A673 (cell line): ENCODE results near the gene ANOS1.

Experiments used
- EZH2 ChIP-seq: fragments of 200-600 bp; sonication (generic); IDR thresholded peaks from 2 replicates; pipeline ENCODE4 v1.6.1; 2017; ENCODE audit warnings: borderline replicate concordance, low read depth, mild to moderate bottlenecking, mixed read lengths, antibody characterized with exemption, low read length; ENCODE audit not compliant: poor library complexity, severe bottlenecking
- TF ChIP-seq, protein P1 (sequence below): fragments of 300-800, 200-600 bp; sonication (generic); conservative IDR thresholded peaks from 2 replicates; pipeline ENCODE4 v1.5.1; 2017; ENCODE audit warnings: low read depth, mild to moderate bottlenecking, antibody characterized with exemption, low read length, moderate library complexity, mixed read lengths

GRCh38 chrX:8663325-8663724, 68.6 kb downstream of the ANOS1 start:
- TF ChIP-seq, protein P1, sequence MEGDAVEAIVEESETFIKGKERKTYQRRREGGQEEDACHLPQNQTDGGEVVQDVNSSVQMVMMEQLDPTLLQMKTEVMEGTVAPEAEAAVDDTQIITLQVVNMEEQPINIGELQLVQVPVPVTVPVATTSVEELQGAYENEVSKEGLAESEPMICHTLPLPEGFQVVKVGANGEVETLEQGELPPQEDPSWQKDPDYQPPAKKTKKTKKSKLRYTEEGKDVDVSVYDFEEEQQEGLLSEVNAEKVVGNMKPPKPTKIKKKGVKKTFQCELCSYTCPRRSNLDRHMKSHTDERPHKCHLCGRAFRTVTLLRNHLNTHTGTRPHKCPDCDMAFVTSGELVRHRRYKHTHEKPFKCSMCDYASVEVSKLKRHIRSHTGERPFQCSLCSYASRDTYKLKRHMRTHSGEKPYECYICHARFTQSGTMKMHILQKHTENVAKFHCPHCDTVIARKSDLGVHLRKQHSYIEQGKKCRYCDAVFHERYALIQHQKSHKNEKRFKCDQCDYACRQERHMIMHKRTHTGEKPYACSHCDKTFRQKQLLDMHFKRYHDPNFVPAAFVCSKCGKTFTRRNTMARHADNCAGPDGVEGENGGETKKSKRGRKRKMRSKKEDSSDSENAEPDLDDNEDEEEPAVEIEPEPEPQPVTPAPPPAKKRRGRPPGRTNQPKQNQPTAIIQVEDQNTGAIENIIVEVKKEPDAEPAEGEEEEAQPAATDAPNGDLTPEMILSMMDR: no peak
- TF ChIP-seq EZH2: no peak
